H9 (cell line): Measurements from ENCODE around the gene ZSCAN30. TPM values are rescaled to one million over a fixed set of nuclear protein-coding genes. Genes with fewer than 3 reads are reported as not detected.
A peak's percentile ranks its signal among the peaks of the same experiment; 100 is the strongest.

Experiments
- DNase-seq: peaks from one replicate; pipeline ENCODE4 v3.0.0-alpha.2; 2017
- H2AFZ ChIP-seq: one replicate; pipeline ENCODE4 v1.6.1; 2013; ENCODE audit warnings: mild to moderate bottlenecking, low read length, control low read depth, moderate library complexity
- H2AK5ac ChIP-seq: 2 replicates; pipeline ENCODE4 v1.6.1; 2013; ENCODE audit warnings: low read length, control low read depth, mixed read lengths; ENCODE audit not compliant: insufficient read length
- H2BK120ac ChIP-seq: one replicate; pipeline ENCODE4 v1.6.1; 2013; ENCODE audit warnings: low read depth, mild to moderate bottlenecking, low read length, control low read depth, inconsistent platforms; ENCODE audit not compliant: poor library complexity, severe bottlenecking
- H2BK12ac ChIP-seq: 2 replicates; pipeline ENCODE4 v1.6.1; 2013; ENCODE audit warnings: low read length, control low read depth, mixed read lengths, low read depth; ENCODE audit not compliant: insufficient read length
- H2BK15ac ChIP-seq: 2 replicates; pipeline ENCODE4 v1.6.1; 2013; ENCODE audit warnings: low read depth, low read length, control low read depth
- H2BK20ac ChIP-seq: one replicate; pipeline ENCODE4 v1.6.1; 2013; ENCODE audit warnings: low read depth, mild to moderate bottlenecking, low read length, control low read depth, inconsistent platforms; ENCODE audit not compliant: poor library complexity, severe bottlenecking
- H2BK5ac ChIP-seq: 2 replicates; pipeline ENCODE4 v1.6.1; 2013; ENCODE audit warnings: low read length, control low read depth, mixed read lengths; ENCODE audit not compliant: insufficient read length
- H3K14ac ChIP-seq: 2 replicates; pipeline ENCODE4 v1.6.1; 2013; ENCODE audit warnings: low read length, control low read depth; ENCODE audit not compliant: insufficient read depth
- H3K18ac ChIP-seq: 2 replicates; pipeline ENCODE4 v1.6.1; 2013; ENCODE audit warnings: low read depth, mild to moderate bottlenecking, mixed read lengths, low read length, control low read depth; ENCODE audit not compliant: insufficient read length
- H3K23ac ChIP-seq: 2 replicates; pipeline ENCODE4 v1.6.1; 2013; ENCODE audit warnings: low read length, control low read depth, mixed read lengths, low read depth; ENCODE audit not compliant: insufficient read length
- H3K23me2 ChIP-seq: 2 replicates; pipeline ENCODE4 v1.6.1; 2013; ENCODE audit warnings: low read depth, mild to moderate bottlenecking, mixed read lengths, low read length, control low read depth; ENCODE audit not compliant: insufficient read length, poor library complexity, severe bottlenecking
- H3K27ac ChIP-seq: 2 replicates; pipeline ENCODE4 v1.5.1; 2013; ENCODE audit warnings: low read length, control low read depth, mixed read lengths, low read depth; ENCODE audit not compliant: insufficient read length
- H3K27me3 ChIP-seq: 2 replicates; pipeline ENCODE4 v1.6.1; 2013; ENCODE audit warnings: low read length, control low read depth, inconsistent platforms; ENCODE audit not compliant: insufficient read depth
- H3K4ac ChIP-seq: 2 replicates; pipeline ENCODE4 v1.6.1; 2013; ENCODE audit warnings: low read depth, mild to moderate bottlenecking, control low read depth, inconsistent platforms, low read length, moderate library complexity
- H3K4me1 ChIP-seq: 2 replicates; pipeline ENCODE4 v1.6.1; 2013; ENCODE audit warnings: low read length, control low read depth, inconsistent platforms; ENCODE audit not compliant: insufficient read depth
- H3K4me2 ChIP-seq: 2 replicates; pipeline ENCODE4 v1.6.1; 2013; ENCODE audit warnings: low read length, control low read depth, mixed read lengths; ENCODE audit not compliant: insufficient read length, insufficient read depth
- H3K56ac ChIP-seq: 2 replicates; pipeline ENCODE4 v1.6.1; 2013; ENCODE audit warnings: low read depth, mild to moderate bottlenecking, mixed read lengths, low read length, control low read depth; ENCODE audit not compliant: insufficient read length
- H3K79me1 ChIP-seq: 2 replicates; pipeline ENCODE4 v1.6.1; 2013; ENCODE audit warnings: low read depth, mild to moderate bottlenecking, moderate library complexity, low read length, control low read depth, inconsistent platforms; ENCODE audit not compliant: insufficient read depth, poor library complexity, severe bottlenecking
- H3K79me2 ChIP-seq: 2 replicates; pipeline ENCODE4 v1.6.1; 2013; ENCODE audit warnings: low read length, control low read depth, inconsistent platforms; ENCODE audit not compliant: insufficient read depth
- H3K9ac ChIP-seq: 2 replicates; pipeline ENCODE4 v1.6.1; 2013; ENCODE audit warnings: low read length, control low read depth, mixed read lengths; ENCODE audit not compliant: insufficient read length; ENCODE audit errors: extremely low read depth
- H3K9me3 ChIP-seq: one replicate; pipeline ENCODE4 v1.6.1; 2013; ENCODE audit warnings: low read depth, low read length, inconsistent platforms; ENCODE audit not compliant: control insufficient read depth
- H3T11ph ChIP-seq: one replicate; pipeline ENCODE4 v1.6.1; 2013; ENCODE audit warnings: mild to moderate bottlenecking, low read length, control low read depth, inconsistent platforms
- H4K20me1 ChIP-seq: one replicate; pipeline ENCODE4 v1.6.1; 2013; ENCODE audit not compliant: control insufficient read depth, insufficient read length, insufficient read depth
- H4K5ac ChIP-seq: 2 replicates; pipeline ENCODE4 v1.6.1; 2013; ENCODE audit warnings: low read depth, mild to moderate bottlenecking, mixed read lengths, low read length, control low read depth; ENCODE audit not compliant: insufficient read length
- H4K8ac ChIP-seq: replicated peaks from 2 replicates; pipeline ENCODE4 v1.6.1; 2013; ENCODE audit warnings: low read length, control low read depth, mixed read lengths, low read depth; ENCODE audit not compliant: insufficient read length
- H4K91ac ChIP-seq: 2 replicates; pipeline ENCODE4 v1.6.1; 2013; ENCODE audit warnings: low read depth, mild to moderate bottlenecking, moderate library complexity, mixed read lengths, low read length, control low read depth; ENCODE audit not compliant: insufficient read length
- H3K27ac Mint-ChIP-seq, 3 experiments: 2 replicates in 2 of 3; 3 replicates in 1 of 3; pipeline ENCODE4 v1.8.0; 2020 to 2021; ENCODE audit warnings: mixed read lengths in 3 of 3, mild to moderate bottlenecking in 1 of 3, moderate library complexity in 1 of 3
- H3K27me3 Mint-ChIP-seq: 2 replicates; pipeline ENCODE4 v1.8.0; 2021; ENCODE audit warnings: low read depth, mild to moderate bottlenecking, moderate library complexity, mixed read lengths
- H3K36me3 Mint-ChIP-seq, 3 experiments: 2 replicates in 2 of 3; 3 replicates in 1 of 3; pipeline ENCODE4 v1.8.0; 2020 to 2021; ENCODE audit warnings: low read depth in 3 of 3, mixed read lengths in 3 of 3; ENCODE audit not compliant: insufficient read depth in 1 of 3
- H3K4me1 Mint-ChIP-seq, 2 experiments: 2 replicates each; pipeline ENCODE4 v1.8.0; 2020; ENCODE audit warnings: mixed read lengths in 2 of 2
- H3K4me3 Mint-ChIP-seq, 2 experiments: 2 replicates in 1 of 2; 3 replicates in 1 of 2; pipeline ENCODE4 v1.8.0; 2020 to 2021; ENCODE audit warnings: mild to moderate bottlenecking in 2 of 2, mixed read lengths in 2 of 2, moderate library complexity in 1 of 2
- H3K9me3 Mint-ChIP-seq, 2 experiments: 2 replicates in 1 of 2; 3 replicates in 1 of 2; pipeline ENCODE4 v1.8.0; 2020; ENCODE audit warnings: mild to moderate bottlenecking in 2 of 2, mixed read lengths in 2 of 2, moderate library complexity in 1 of 2
- WGBS: extraction: QIAGEN DNeasy Blood & Tissue Kit; methylation state at CpG from one replicate; pipeline ENCODE4 v1.1.7; 2013; ENCODE audit warnings: missing lambda C conversion rate, low lambda C conversion rate, mixed read lengths; ENCODE audit not compliant: insufficient read length; ENCODE audit errors: extremely low coverage; 5-methylcytosine and 5-hydroxymethylcytosine counted together
- total RNA-seq: library from RNA; stranded (reverse); gene quantifications from 2 replicates; pipeline ENCODE4 v1.2.1, GENCODE V29; 2021
- TF ChIP-seq, protein P1 (sequence below): fragments of 200-600 bp; sonication (generic); conservative IDR thresholded peaks from 3 replicates; pipeline ENCODE4 v1.8.0; 2021; ENCODE audit warnings: antibody characterized with exemption, mild to moderate bottlenecking

The ZSCAN30 gene
- total RNA-seq, 1 experiment from 2014 or later = 11.6 TPM

DNA sequence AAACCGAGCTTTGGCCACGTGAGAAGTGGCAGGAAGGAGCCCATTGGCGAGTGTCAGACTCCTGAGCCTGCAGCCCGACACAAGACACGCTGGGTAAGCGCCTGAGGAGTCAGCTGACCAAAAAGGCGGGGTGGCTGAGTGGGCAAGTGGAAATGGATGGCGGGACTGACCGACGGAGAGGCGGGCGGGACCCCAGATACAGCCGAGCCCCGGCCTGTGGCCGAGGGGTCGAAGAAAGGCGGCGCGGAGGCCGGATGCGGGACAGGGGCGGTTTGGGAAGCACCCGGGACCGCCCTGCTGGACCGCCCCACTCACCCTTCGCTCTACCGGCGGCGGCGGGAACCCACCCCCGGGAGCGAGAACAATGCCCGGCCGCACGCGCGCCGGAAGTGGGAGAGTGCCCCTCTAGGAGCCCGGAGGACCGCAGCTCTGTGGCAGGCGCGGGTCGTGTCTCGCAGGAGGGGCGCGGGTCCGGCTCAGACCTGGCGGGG is 22.8 kb downstream of the ZSCAN30 start:
- no peak overlapping the region for H3K23ac ChIP-seq
- no peak overlapping the region for H3K9ac ChIP-seq
- H2BK5ac ChIP-seq = no peak overlapping the region
- no peak overlapping the region for H2AFZ ChIP-seq
- peaks cover 8 to 11% of the 10 kb centered on the region in 2 experiments for H3K4me1 Mint-ChIP-seq
- H2BK120ac ChIP-seq = no peak overlapping the region
- no peak overlapping the region for H2AK5ac ChIP-seq
- peaks cover 2% of the 10 kb centered on the region; the same call in 1 of the 2 replicates for H3K4me1 ChIP-seq
- peaks cover 2% of the 10 kb centered on the region for H3K23me2 ChIP-seq
- no peak overlapping the region for H4K5ac ChIP-seq
- H4K20me1 ChIP-seq = no peaks in the 10 kb centered on the region
- H3K27me3 Mint-ChIP-seq = no peaks in the 10 kb centered on the region; the same call in 1 of the 2 replicates
- no peak overlapping the region for H3K56ac ChIP-seq
- H2BK20ac ChIP-seq = no peak overlapping the region
- WGBS = no CpG with 5 or more reads among the region's 48 CpGs
- no peak overlapping the region for H2BK12ac ChIP-seq
- H3T11ph ChIP-seq = no peak overlapping the region
- TF ChIP-seq, protein P1, sequence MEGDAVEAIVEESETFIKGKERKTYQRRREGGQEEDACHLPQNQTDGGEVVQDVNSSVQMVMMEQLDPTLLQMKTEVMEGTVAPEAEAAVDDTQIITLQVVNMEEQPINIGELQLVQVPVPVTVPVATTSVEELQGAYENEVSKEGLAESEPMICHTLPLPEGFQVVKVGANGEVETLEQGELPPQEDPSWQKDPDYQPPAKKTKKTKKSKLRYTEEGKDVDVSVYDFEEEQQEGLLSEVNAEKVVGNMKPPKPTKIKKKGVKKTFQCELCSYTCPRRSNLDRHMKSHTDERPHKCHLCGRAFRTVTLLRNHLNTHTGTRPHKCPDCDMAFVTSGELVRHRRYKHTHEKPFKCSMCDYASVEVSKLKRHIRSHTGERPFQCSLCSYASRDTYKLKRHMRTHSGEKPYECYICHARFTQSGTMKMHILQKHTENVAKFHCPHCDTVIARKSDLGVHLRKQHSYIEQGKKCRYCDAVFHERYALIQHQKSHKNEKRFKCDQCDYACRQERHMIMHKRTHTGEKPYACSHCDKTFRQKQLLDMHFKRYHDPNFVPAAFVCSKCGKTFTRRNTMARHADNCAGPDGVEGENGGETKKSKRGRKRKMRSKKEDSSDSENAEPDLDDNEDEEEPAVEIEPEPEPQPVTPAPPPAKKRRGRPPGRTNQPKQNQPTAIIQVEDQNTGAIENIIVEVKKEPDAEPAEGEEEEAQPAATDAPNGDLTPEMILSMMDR = no peak
- peak; percentile 31 for DNase-seq
- no peaks in the 10 kb centered on the region for H3K9me3 ChIP-seq
- no peak overlapping the region for H4K8ac ChIP-seq
- H3K9me3 Mint-ChIP-seq = peaks cover 15 to 19% of the 10 kb centered on the region in 2 experiments
- H2BK15ac ChIP-seq = no peak overlapping the region
- no peaks in the 10 kb centered on the region for H3K79me2 ChIP-seq
- H3K18ac ChIP-seq = peak overlapping the region; percentile 7
- H3K27me3 ChIP-seq = no peaks in the 10 kb centered on the region
- H3K36me3 Mint-ChIP-seq = peaks cover 21 to 40% (median 21%) of the 10 kb centered on the region in 3 experiments; a peak in 6 of 7 replicates
- H3K27ac ChIP-seq = no peak overlapping the region
- H3K79me1 ChIP-seq = no peaks in the 10 kb centered on the region
- H4K91ac ChIP-seq = no peak overlapping the region
- H3K4me3 Mint-ChIP-seq = peak overlapping the region in 1 of 2 experiments; percentile 70; a peak in 3 of 5 replicates
- H3K4me2 ChIP-seq = no peak overlapping the region
- H3K4ac ChIP-seq = no peak overlapping the region
- H3K14ac ChIP-seq = peak overlapping the region; percentile 89; the same call in 1 of the 2 replicates
- H3K27ac Mint-ChIP-seq = peak overlapping the region in 1 of 3 experiments; percentile 88; a peak in 1 of 7 replicates
